WTC11 (cell line): Measurements from ENCODE around the gene TBC1D17. TPM values are rescaled to one million over a fixed set of nuclear protein-coding genes. Genes with fewer than 3 reads are reported as not detected.

ENCODE experiments used
- ATAC-seq: fragments of 200-7000 bp; cut with Tn5 transposase; 2 replicates; pipeline ENCODE4 v1.10.0; 2021; ENCODE audit warnings: mild to moderate bottlenecking, moderate library complexity
- CTCF ChIA-PET: fragments of 300-600 bp; sonication (Branson Sonifier 250); formaldehyde crosslinking; loops from one replicate; lab custom pipeline; 2021; ENCODE audit warnings: antibody characterized with exemption; lab: Charles Lee
- POLR2A ChIA-PET: fragments of 350-600 bp; sonication (Branson Sonifier 250); formaldehyde crosslinking; loops from one replicate; lab custom pipeline; 2021; ENCODE audit warnings: antibody characterized with exemption; lab: Charles Lee
- DNase-seq: peaks from one replicate; pipeline ENCODE4 v3.0.0; 2021; ENCODE audit warnings: low spot score
- H3K27ac Mint-ChIP-seq: 2 replicates; pipeline ENCODE4 v1.8.0; 2021; ENCODE audit warnings: mixed read lengths
- H3K27me3 Mint-ChIP-seq: 2 replicates; pipeline ENCODE4 v1.8.0; 2021; ENCODE audit warnings: low read depth, mild to moderate bottlenecking, moderate library complexity, mixed read lengths
- H3K36me3 Mint-ChIP-seq: 2 replicates; pipeline ENCODE4 v1.8.0; 2021; ENCODE audit warnings: mixed read lengths
- H3K4me1 Mint-ChIP-seq: 2 replicates; pipeline ENCODE4 v1.8.0; 2022; ENCODE audit warnings: mixed read lengths
- H3K4me3 Mint-ChIP-seq: 2 replicates; pipeline ENCODE4 v1.8.0; 2021; ENCODE audit warnings: mild to moderate bottlenecking, moderate library complexity, mixed read lengths
- H3K9me3 Mint-ChIP-seq: 2 replicates; pipeline ENCODE4 v1.8.0; 2021; ENCODE audit warnings: mixed read lengths
- ATF1 ChIP-seq: sonication (generic); formaldehyde crosslinking; IDR thresholded peaks from 2 replicates; pipeline ENCODE4 v1.8.1; 2023; ENCODE audit warnings: mild to moderate bottlenecking, moderate library complexity, missing genetic modification reagents
- ESRRA ChIP-seq: sonication (generic); formaldehyde crosslinking; IDR thresholded peaks from 2 replicates; pipeline ENCODE4 v1.8.1; 2022; ENCODE audit warnings: mild to moderate bottlenecking, missing genetic modification reagents, borderline replicate concordance
- IRF2 ChIP-seq: sonication (generic); formaldehyde crosslinking; IDR thresholded peaks from 2 replicates; pipeline ENCODE4 v1.8.0; 2022; ENCODE audit warnings: low read depth, missing genetic modification reagents, borderline replicate concordance
- KAT7 ChIP-seq: sonication (generic); formaldehyde crosslinking; IDR thresholded peaks from 2 replicates; pipeline ENCODE4 v1.8.1; 2023; ENCODE audit warnings: missing genetic modification reagents, mild to moderate bottlenecking, borderline replicate concordance
- MXD4 ChIP-seq: fragments of 250-450 bp; sonication (Bioruptor Pico); IDR thresholded peaks from 2 replicates; pipeline ENCODE4 v1.8.0; 2021; ENCODE audit warnings: mild to moderate bottlenecking, moderate library complexity, borderline replicate concordance
- NFYB ChIP-seq: sonication (generic); formaldehyde crosslinking; conservative IDR thresholded peaks from 2 replicates; pipeline ENCODE4 v1.8.0; 2022; ENCODE audit warnings: low read depth, missing genetic modification reagents
- NR2C2 ChIP-seq: sonication (generic); formaldehyde crosslinking; IDR thresholded peaks from 2 replicates; pipeline ENCODE4 v1.8.0; 2022; ENCODE audit warnings: mild to moderate bottlenecking, missing genetic modification reagents
- PRRX2 ChIP-seq: fragments of 250-450 bp; sonication (Bioruptor Pico); IDR thresholded peaks from 2 replicates; pipeline ENCODE4 v1.8.0; 2021; ENCODE audit warnings: mild to moderate bottlenecking
- RELA ChIP-seq: sonication (generic); formaldehyde crosslinking; IDR thresholded peaks from 2 replicates; pipeline ENCODE4 v1.8.1; 2022; ENCODE audit warnings: missing genetic modification reagents, mild to moderate bottlenecking, borderline replicate concordance
- SMAD3 ChIP-seq: sonication (generic); formaldehyde crosslinking; IDR thresholded peaks from 2 replicates; pipeline ENCODE4 v1.8.0; 2022; ENCODE audit warnings: missing genetic modification reagents, mild to moderate bottlenecking, borderline replicate concordance
- SP1 ChIP-seq: sonication (generic); formaldehyde crosslinking; conservative IDR thresholded peaks from 2 replicates; pipeline ENCODE4 v1.8.1; 2022; ENCODE audit warnings: missing genetic modification reagents
- TP53 ChIP-seq: sonication (generic); formaldehyde crosslinking; IDR thresholded peaks from 2 replicates; pipeline ENCODE4 v1.8.1; 2023; ENCODE audit warnings: mild to moderate bottlenecking, missing genetic modification reagents
- ZNF263 ChIP-seq: sonication (generic); formaldehyde crosslinking; IDR thresholded peaks from 2 replicates; pipeline ENCODE4 v1.8.1; 2022; ENCODE audit warnings: low read depth, mild to moderate bottlenecking, moderate library complexity, missing genetic modification reagents
- ZNF396 ChIP-seq: fragments of 250-450 bp; sonication (Bioruptor Pico); IDR thresholded peaks from 2 replicates; pipeline ENCODE4 v1.8.0; 2021; ENCODE audit warnings: mild to moderate bottlenecking, moderate library complexity, borderline replicate concordance
- ZNF423 ChIP-seq: fragments of 250-450 bp; sonication (Bioruptor Pico); IDR thresholded peaks from 2 replicates; pipeline ENCODE4 v2.1.2; 2022; ENCODE audit warnings: mild to moderate bottlenecking, moderate library complexity
- ZNF671 ChIP-seq: fragments of 250-450 bp; sonication (Bioruptor Pico); IDR thresholded peaks from 2 replicates; pipeline ENCODE4 v1.8.0; 2021; ENCODE audit warnings: mild to moderate bottlenecking
- total RNA-seq: library from RNA; stranded (reverse); gene quantifications from 3 replicates; pipeline ENCODE4 v1.2.3, GENCODE V29; 2021
- TF ChIP-seq, protein P1 (sequence below): sonication (generic); formaldehyde crosslinking; IDR thresholded peaks from 2 replicates; pipeline ENCODE4 v1.8.1; 2023; ENCODE audit warnings: mild to moderate bottlenecking, missing genetic modification reagents, moderate library complexity
- TF ChIP-seq, protein P2 (sequence below): sonication (generic); formaldehyde crosslinking; IDR thresholded peaks from 2 replicates; pipeline ENCODE4 v1.8.0; 2022; ENCODE audit warnings: mild to moderate bottlenecking, missing genetic modification reagents
- TF ChIP-seq, protein P3 (sequence below): sonication (generic); formaldehyde crosslinking; IDR thresholded peaks from 2 replicates; pipeline ENCODE4 v1.8.1; 2023; ENCODE audit warnings: mild to moderate bottlenecking, moderate library complexity, missing genetic modification reagents
- TF ChIP-seq, protein P4 (sequence below): sonication (generic); formaldehyde crosslinking; IDR thresholded peaks from 2 replicates; pipeline ENCODE4 v1.8.0; 2022; ENCODE audit warnings: mild to moderate bottlenecking, missing genetic modification reagents
- TF ChIP-seq, protein P5 (sequence below): sonication (generic); formaldehyde crosslinking; conservative IDR thresholded peaks from 2 replicates; pipeline ENCODE4 v1.8.1; 2022; ENCODE audit warnings: mild to moderate bottlenecking, missing genetic modification reagents

TBC1D17 gene
- total RNA-seq, 1 experiment from 2014 or later, result 52.8 TPM

DNA sequence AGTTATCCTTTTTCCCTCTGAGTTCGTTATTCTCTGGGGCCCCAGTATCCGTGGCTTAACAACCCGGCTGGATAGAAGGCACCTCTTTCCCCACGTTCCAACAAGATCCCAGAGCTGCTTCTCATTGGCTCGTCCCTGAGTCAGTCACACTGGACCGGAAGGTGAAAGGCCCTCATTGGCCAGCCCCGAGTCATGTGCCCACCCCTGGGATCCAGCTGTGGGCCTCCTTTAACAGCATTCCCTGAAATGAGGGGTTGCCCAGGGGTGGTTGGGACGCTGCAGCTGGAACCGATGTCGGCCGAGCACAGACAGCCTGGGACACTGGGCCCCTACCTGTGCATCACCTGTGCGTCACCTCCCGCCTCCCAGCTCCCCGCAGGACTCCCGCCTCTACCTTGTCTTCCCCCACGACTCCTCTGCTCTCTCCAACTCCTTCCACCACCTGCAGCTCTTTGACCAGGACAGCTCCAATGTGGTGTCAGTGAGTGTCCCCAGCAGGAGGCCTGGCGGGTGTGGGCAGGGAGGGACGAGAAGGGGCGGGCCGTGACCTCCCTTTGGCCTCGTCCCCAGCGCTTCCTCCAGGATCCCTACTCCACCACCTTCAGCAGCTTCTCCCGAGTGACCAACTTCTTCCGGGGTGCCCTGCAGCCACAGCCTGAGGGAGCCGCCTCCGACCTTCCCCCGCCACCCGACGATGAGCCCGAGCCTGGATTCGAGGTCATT, 4.3 kb downstream of the TBC1D17 start:
- TF ChIP-seq IRF2 (CRISPR knock-in tag) (no peak), MXD4 (CRISPR knock-in tag) (no peak), SP1 (no peak), NFYB (CRISPR knock-in tag) (peak; percentile 68)
- TF ChIP-seq, protein P1, sequence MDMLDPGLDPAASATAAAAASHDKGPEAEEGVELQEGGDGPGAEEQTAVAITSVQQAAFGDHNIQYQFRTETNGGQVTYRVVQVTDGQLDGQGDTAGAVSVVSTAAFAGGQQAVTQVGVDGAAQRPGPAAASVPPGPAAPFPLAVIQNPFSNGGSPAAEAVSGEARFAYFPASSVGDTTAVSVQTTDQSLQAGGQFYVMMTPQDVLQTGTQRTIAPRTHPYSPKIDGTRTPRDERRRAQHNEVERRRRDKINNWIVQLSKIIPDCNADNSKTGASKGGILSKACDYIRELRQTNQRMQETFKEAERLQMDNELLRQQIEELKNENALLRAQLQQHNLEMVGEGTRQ (CRISPR knock-in tag), result peak; percentile 85
- TF ChIP-seq, protein P2, sequence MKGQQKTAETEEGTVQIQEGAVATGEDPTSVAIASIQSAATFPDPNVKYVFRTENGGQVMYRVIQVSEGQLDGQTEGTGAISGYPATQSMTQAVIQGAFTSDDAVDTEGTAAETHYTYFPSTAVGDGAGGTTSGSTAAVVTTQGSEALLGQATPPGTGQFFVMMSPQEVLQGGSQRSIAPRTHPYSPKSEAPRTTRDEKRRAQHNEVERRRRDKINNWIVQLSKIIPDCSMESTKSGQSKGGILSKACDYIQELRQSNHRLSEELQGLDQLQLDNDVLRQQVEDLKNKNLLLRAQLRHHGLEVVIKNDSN (CRISPR knock-in tag), result peak; percentile 57; the same call in 1 of the 2 replicates
- Mint-ChIP-seq H3K4me3 (no peak overlapping the region), H3K4me1 (peaks cover 14% of the 10 kb centered on the region), H3K9me3 (no peaks in the 10 kb centered on the region), H3K36me3 (peaks cover 61% of the 10 kb centered on the region), H3K27ac (no peak overlapping the region), H3K27me3 (no peaks in the 10 kb centered on the region)
- CTCF ChIA-PET, result interaction anchor here (0.7 to 2.8 kb wide), 3 partner anchors 8 to 17 kb away, joined by 3 to 11 read pairs (median 4); no protein-coding TSS in a partner anchor
- ATAC-seq, result no peak
- DNase-seq, result peak; percentile 63
- POLR2A ChIA-PET, result no interaction called here

DNA sequence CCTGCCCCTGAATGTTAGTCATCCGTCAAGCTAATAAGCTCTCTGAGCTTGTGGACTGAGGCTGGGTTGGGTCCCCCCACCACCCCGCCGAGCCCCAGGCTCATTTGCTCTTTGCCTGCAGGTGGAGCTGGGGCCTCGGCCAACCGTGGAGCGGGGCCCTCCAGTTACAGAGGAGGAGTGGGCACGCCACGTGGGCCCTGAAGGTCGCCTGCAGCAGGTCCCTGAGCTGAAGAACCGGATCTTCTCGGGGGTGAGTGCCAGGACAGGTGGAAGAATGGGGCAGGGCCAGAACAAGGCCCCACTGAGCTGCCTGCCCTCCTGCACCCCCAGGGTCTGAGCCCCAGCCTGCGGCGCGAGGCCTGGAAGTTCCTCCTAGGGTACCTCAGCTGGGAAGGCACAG, 5.1 kb downstream of the TBC1D17 start:
- CTCF ChIA-PET, result no interaction called here
- TF ChIP-seq, protein P1 (CRISPR knock-in tag), result no peak
- TF ChIP-seq SMAD3 (CRISPR knock-in tag) (no peak), NR2C2 (no peak), ESRRA (CRISPR knock-in tag) (no peak)
- TF ChIP-seq, protein P3, sequence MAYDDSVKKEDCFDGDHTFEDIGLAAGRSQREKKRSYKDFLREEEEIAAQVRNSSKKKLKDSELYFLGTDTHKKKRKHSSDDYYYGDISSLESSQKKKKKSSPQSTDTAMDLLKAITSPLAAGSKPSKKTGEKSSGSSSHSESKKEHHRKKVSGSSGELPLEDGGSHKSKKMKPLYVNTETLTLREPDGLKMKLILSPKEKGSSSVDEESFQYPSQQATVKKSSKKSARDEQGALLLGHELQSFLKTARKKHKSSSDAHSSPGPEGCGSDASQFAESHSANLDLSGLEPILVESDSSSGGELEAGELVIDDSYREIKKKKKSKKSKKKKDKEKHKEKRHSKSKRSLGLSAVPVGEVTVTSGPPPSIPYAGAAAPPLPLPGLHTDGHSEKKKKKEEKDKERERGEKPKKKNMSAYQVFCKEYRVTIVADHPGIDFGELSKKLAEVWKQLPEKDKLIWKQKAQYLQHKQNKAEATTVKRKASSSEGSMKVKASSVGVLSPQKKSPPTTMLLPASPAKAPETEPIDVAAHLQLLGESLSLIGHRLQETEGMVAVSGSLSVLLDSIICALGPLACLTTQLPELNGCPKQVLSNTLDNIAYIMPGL (CRISPR knock-in tag), result no peak
- TF ChIP-seq, all 79 proteins: peak for 0
- Mint-ChIP-seq H3K9me3 (no peaks in the 10 kb centered on the region), H3K27me3 (no peaks in the 10 kb centered on the region), H3K4me1 (peaks cover 14% of the 10 kb centered on the region), H3K36me3 (peaks cover 61% of the 10 kb centered on the region), H3K4me3 (no peak overlapping the region), H3K27ac (no peak overlapping the region)
- ATAC-seq (no peak), DNase-seq (no peak)
- POLR2A ChIA-PET, result no interaction called here

DNA sequence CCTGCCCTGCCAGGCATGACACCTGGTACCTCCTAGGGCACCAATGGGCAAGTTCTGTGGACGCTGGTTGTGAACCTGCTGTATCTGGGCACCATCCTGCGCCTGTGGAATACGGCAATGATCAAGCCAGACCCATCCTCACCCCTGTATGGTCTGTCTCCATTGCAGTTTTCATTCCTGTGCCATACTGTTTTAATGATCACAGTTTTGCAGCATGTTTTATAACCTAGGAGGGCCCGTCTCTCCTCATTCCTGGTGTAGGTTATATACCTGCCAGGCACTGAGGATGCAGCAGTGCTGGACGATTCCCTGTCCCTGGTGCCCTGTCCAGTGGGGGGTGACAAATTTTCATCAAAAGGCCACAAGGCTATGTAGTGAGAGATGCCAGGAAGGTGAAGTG, 5.6 kb downstream of the TBC1D17 start:
- ChIA-PET POLR2A (no interaction called here), CTCF (no interaction called here)
- ATAC-seq (no peak), DNase-seq (no peak)
- Mint-ChIP-seq H3K4me1 (peaks cover 12% of the 10 kb centered on the region), H3K27me3 (no peaks in the 10 kb centered on the region), H3K27ac (no peak overlapping the region), H3K4me3 (no peak overlapping the region), H3K36me3 (peaks cover 61% of the 10 kb centered on the region), H3K9me3 (no peaks in the 10 kb centered on the region)
- TF ChIP-seq RELA (CRISPR knock-in tag) (no peak), ATF1 (CRISPR knock-in tag) (no peak), SP1 (no peak), KAT7 (no peak)
- TF ChIP-seq, protein P4, sequence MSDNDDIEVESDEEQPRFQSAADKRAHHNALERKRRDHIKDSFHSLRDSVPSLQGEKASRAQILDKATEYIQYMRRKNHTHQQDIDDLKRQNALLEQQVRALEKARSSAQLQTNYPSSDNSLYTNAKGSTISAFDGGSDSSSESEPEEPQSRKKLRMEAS (CRISPR knock-in tag), result no peak

DNA sequence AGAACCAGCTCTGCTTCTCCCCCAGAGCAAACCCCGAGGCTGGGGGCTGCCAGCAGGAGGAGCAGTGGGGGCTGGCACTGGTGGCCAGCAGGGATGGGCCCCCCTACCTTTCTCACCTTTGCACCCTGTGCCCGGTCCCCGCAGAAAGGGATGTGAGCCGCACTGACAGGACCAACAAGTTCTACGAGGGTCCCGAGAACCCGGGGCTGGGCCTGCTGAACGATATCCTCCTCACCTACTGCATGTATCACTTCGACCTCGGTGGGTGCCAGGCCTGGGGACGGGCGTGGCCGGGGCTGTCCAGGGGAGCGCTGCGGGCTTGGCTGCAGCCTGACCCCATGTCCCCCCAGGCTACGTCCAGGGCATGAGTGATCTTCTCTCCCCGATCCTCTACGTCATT, 6.6 kb downstream of the TBC1D17 start:
- H3K9me3 Mint-ChIP-seq, result no peaks in the 10 kb centered on the region
- peaks cover 4% of the 10 kb centered on the region for H3K4me1 Mint-ChIP-seq
- peaks cover 7% of the 10 kb centered on the region for H3K27me3 Mint-ChIP-seq
- no peak overlapping the region for H3K4me3 Mint-ChIP-seq
- ATAC-seq, result no peak
- no peak for DNase-seq
- H3K36me3 Mint-ChIP-seq, result peaks cover 63% of the 10 kb centered on the region
- no peak overlapping the region for H3K27ac Mint-ChIP-seq
- TF ChIP-seq ZNF263, result no peak
- TF ChIP-seq, protein P4 (CRISPR knock-in tag), result no peak
- TF ChIP-seq ZNF671, result no peak
- TF ChIP-seq TP53 (CRISPR knock-in tag), result no peak
- TF ChIP-seq PRRX2 (CRISPR knock-in tag), result no peak
- no peak for TF ChIP-seq KAT7
- TF ChIP-seq ZNF423 (CRISPR knock-in tag), result no peak
- no peak for TF ChIP-seq SMAD3 (CRISPR knock-in tag)
- TF ChIP-seq, protein P5, sequence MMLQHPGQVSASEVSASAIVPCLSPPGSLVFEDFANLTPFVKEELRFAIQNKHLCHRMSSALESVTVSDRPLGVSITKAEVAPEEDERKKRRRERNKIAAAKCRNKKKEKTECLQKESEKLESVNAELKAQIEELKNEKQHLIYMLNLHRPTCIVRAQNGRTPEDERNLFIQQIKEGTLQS (CRISPR knock-in tag), result no peak
- no peak for TF ChIP-seq ZNF396 (CRISPR knock-in tag)
- POLR2A ChIA-PET, result no interaction called here
- CTCF ChIA-PET, result no interaction called here
